MM.1S (cell line): ENCODE data around the gene CMTM3.

Source experiments
- DNase-seq: peaks from one replicate; pipeline ENCODE4 v3.0.0-alpha.2; 2015
- H2AFZ ChIP-seq: fragments of 300-600 bp; sonication (generic); 2 replicates; pipeline ENCODE4 v1.6.0; 2016; ENCODE audit warnings: antibody characterized with exemption, low read length
- H3F3A ChIP-seq: fragments of 300-600 bp; sonication (generic); 2 replicates; pipeline ENCODE4 v1.6.1; 2016; ENCODE audit warnings: mild to moderate bottlenecking, antibody characterized with exemption, low read length, moderate library complexity, mixed read lengths; ENCODE audit not compliant: insufficient read depth
- H3K27ac ChIP-seq: fragments of 300-600 bp; sonication (generic); 2 replicates; pipeline ENCODE4 v1.5.1; 2016; ENCODE audit warnings: mild to moderate bottlenecking, low read length
- H3K27me3 ChIP-seq: fragments of 300-600 bp; sonication (generic); replicated peaks from 2 replicates; pipeline ENCODE4 v1.6.0; 2016; ENCODE audit warnings: low read length; ENCODE audit not compliant: insufficient read depth
- H3K36me3 ChIP-seq: fragments of 300-600 bp; sonication (generic); replicated peaks from 2 replicates; pipeline ENCODE4 v1.6.1; 2016; ENCODE audit warnings: mild to moderate bottlenecking, low read length, mixed read lengths; ENCODE audit not compliant: insufficient read depth
- H3K4me1 ChIP-seq: fragments of 300-600 bp; sonication (generic); 2 replicates; pipeline ENCODE4 v1.6.1; 2016; ENCODE audit warnings: low read length, mixed read lengths
- H3K4me2 ChIP-seq: fragments of 300-600 bp; sonication (generic); 2 replicates; pipeline ENCODE4 v1.6.0; 2016; ENCODE audit warnings: low read depth, low read length
- H3K4me3 ChIP-seq: fragments of 300-600 bp; sonication (generic); 2 replicates; pipeline ENCODE4 v1.5.1; 2016; ENCODE audit warnings: low read length, mixed read lengths
- H3K79me2 ChIP-seq: fragments of 300-600 bp; sonication (generic); 2 replicates; pipeline ENCODE4 v1.6.1; 2016; ENCODE audit warnings: mixed run types, low read length, mixed read lengths
- H3K9ac ChIP-seq: fragments of 300-600 bp; sonication (generic); 2 replicates; pipeline ENCODE4 v1.6.1; 2016; ENCODE audit warnings: low read length, mixed read lengths
- H3K9me2 ChIP-seq: fragments of 300-600 bp; sonication (generic); replicated peaks from 2 replicates; pipeline ENCODE4 v1.6.1; 2016; ENCODE audit warnings: mild to moderate bottlenecking, low read length, mixed read lengths; ENCODE audit not compliant: insufficient read depth
- H3K9me3 ChIP-seq: fragments of 300-600 bp; sonication (generic); replicated peaks from 2 replicates; pipeline ENCODE4 v1.6.1; 2016; ENCODE audit warnings: mild to moderate bottlenecking, low read length, mixed read lengths; ENCODE audit not compliant: insufficient read depth
- H4K20me1 ChIP-seq: fragments of 300-600 bp; sonication (generic); 2 replicates; pipeline ENCODE4 v1.6.1; 2016; ENCODE audit warnings: mild to moderate bottlenecking, low read length, moderate library complexity, mixed read lengths; ENCODE audit not compliant: insufficient read depth
- EZH2 ChIP-seq: fragments of 300-600 bp; sonication (generic); optimal IDR thresholded peaks from 2 replicates; pipeline ENCODE3; 2017; ENCODE audit warnings: low read depth, mild to moderate bottlenecking, antibody characterized with exemption, low read length, mixed read lengths
- EZH2phosphoT487 ChIP-seq: fragments of 300-600 bp; sonication (generic); IDR thresholded peaks from 2 replicates; pipeline ENCODE4 v1.6.1; 2018; ENCODE audit warnings: antibody characterized with exemption, low read length
- TF ChIP-seq, protein P1 (sequence below): fragments of 300-600 bp; sonication (generic); IDR thresholded peaks from 2 replicates; pipeline ENCODE4 v1.5.1; 2016; ENCODE audit warnings: antibody characterized with exemption, low read length, mixed read lengths

CMTM3 gene

DNA sequence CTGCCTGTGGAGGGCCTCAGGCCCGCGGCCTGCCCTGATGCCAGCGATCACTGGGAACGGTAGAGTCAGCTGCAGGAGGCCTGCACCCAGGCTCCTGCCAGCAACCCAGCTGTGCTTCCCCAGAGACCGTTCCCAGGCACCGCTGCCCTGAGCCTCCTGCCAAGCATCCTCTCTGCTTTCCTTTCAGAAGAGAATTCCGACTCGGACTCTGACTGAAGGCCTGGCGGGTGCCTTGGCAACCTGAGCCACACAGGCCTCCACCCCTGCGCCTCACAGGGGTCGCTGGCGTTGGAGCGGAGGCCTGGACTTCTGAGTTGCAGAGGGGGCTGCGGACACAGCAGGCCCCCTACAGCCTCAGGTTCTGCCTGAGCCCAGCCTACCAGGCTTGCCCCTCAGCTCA is 7.9 kb downstream of the CMTM3 start:
- no peaks in the 10 kb centered on the region for H3K36me3 ChIP-seq
- H3K79me2 ChIP-seq: no peaks in the 10 kb centered on the region
- H3K4me3 ChIP-seq: no peak overlapping the region
- no peaks in the 10 kb centered on the region for H3K9me3 ChIP-seq
- H4K20me1 ChIP-seq: no peaks in the 10 kb centered on the region
- no peaks in the 10 kb centered on the region for H3K27me3 ChIP-seq
- H3K4me1 ChIP-seq: peaks cover 6% of the 10 kb centered on the region
- H2AFZ ChIP-seq: no peak overlapping the region
- no peak overlapping the region for H3K4me2 ChIP-seq
- H3K9ac ChIP-seq: no peak overlapping the region
- DNase-seq: no peak
- TF ChIP-seq, protein P1, sequence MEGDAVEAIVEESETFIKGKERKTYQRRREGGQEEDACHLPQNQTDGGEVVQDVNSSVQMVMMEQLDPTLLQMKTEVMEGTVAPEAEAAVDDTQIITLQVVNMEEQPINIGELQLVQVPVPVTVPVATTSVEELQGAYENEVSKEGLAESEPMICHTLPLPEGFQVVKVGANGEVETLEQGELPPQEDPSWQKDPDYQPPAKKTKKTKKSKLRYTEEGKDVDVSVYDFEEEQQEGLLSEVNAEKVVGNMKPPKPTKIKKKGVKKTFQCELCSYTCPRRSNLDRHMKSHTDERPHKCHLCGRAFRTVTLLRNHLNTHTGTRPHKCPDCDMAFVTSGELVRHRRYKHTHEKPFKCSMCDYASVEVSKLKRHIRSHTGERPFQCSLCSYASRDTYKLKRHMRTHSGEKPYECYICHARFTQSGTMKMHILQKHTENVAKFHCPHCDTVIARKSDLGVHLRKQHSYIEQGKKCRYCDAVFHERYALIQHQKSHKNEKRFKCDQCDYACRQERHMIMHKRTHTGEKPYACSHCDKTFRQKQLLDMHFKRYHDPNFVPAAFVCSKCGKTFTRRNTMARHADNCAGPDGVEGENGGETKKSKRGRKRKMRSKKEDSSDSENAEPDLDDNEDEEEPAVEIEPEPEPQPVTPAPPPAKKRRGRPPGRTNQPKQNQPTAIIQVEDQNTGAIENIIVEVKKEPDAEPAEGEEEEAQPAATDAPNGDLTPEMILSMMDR: no peak
- TF ChIP-seq EZH2phosphoT487 (no peak), EZH2 (no peak)
- no peak overlapping the region for H3K27ac ChIP-seq
- no peaks in the 10 kb centered on the region for H3K9me2 ChIP-seq
- no peaks in the 10 kb centered on the region for H3F3A ChIP-seq

DNA sequence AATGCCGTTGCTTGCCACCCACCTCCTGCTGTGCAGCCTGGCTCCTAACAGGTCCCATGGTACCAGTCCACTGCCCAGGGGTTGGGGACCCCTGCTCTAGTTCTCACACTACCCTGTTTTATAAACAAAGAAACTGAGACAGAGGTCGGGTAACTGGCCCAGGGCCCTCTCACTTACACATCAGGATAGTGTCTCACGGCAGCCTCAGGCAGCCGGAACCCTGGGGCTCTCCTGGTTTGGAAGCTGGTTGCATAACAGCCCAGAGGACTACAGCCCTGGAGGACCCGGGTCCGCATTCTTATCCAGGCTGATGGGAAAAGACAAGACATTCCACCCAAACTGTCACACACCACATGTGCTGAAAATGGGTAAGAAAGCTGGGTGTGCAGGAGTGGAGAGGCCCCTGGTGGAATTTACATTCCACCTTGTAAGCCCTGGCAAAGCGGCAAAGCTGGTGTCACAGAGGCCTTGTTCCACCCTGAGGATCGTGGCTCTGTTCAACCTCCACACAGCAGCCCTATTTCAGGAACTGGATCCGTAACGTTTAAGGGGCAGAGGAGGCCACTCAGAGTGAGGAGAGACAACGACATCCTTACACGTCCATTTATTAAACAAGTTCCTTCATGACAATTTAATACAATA is 9.8 kb downstream of the CMTM3 start:
- no peaks in the 10 kb centered on the region for H3K4me1 ChIP-seq
- H2AFZ ChIP-seq: no peak overlapping the region
- no peak overlapping the region for H3K9ac ChIP-seq
- no peak overlapping the region for H3K4me3 ChIP-seq
- no peak for TF ChIP-seq EZH2phosphoT487
- TF ChIP-seq, protein P1: no peak
- no peak for TF ChIP-seq EZH2
- H3K27me3 ChIP-seq: no peaks in the 10 kb centered on the region
- H3K9me3 ChIP-seq: no peaks in the 10 kb centered on the region
- no peaks in the 10 kb centered on the region for H3F3A ChIP-seq
- no peaks in the 10 kb centered on the region for H3K79me2 ChIP-seq
- H3K36me3 ChIP-seq: no peaks in the 10 kb centered on the region
- H3K9me2 ChIP-seq: no peaks in the 10 kb centered on the region
- DNase-seq: no peak
- H4K20me1 ChIP-seq: no peaks in the 10 kb centered on the region
- H3K27ac ChIP-seq: no peak overlapping the region
- no peak overlapping the region for H3K4me2 ChIP-seq

DNA sequence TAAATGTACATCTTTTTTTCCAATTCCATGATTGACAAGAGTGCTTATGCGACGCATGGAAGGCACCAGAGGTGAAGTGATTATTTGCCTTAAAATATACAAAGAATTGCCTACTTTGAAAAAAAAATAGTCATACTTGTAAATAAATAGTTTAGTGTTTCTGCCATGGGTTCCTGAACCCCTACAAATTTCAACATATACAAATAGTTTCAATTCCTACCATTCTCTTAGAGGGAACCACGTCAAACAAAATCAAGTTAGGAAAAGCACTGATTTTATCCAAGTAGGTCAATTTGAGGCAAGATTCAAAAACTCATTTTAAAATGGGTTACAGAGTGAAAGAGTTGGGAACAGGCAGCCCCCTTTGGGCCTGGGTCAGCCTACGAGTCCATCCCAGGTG is 11.7 kb downstream of the CMTM3 start:
- Histone ChIP-seq H3K79me2 (no peaks in the 10 kb centered on the region), H3K36me3 (no peaks in the 10 kb centered on the region), H3K27me3 (no peaks in the 10 kb centered on the region), H3K4me3 (no peak overlapping the region), H3K27ac (no peak overlapping the region), H3K9me2 (no peaks in the 10 kb centered on the region), H4K20me1 (no peaks in the 10 kb centered on the region), H3K9me3 (no peaks in the 10 kb centered on the region), H3F3A (no peaks in the 10 kb centered on the region), H3K9ac (no peak overlapping the region), H3K4me2 (no peak overlapping the region), H3K4me1 (no peaks in the 10 kb centered on the region), H2AFZ (no peak overlapping the region)
- TF ChIP-seq EZH2: no peak
- no peak for TF ChIP-seq EZH2phosphoT487
- TF ChIP-seq, protein P1: no peak
- no peak for DNase-seq
